Mesendoderm (in vitro differentiated cells): ENCODE results near the gene MGAM2.

Source experiments
- DNase-seq: peaks from one replicate; pipeline ENCODE4 v3.0.0; 2013
- H2AK5ac ChIP-seq: 2 replicates; pipeline ENCODE4 v1.6.1; 2013; ENCODE audit warnings: low read length, inconsistent platforms
- H2BK120ac ChIP-seq: 2 replicates; pipeline ENCODE4 v1.6.1; 2013; ENCODE audit warnings: low read depth, mild to moderate bottlenecking, low read length, moderate library complexity, mixed read lengths
- H2BK15ac ChIP-seq: replicated peaks from 2 replicates; pipeline ENCODE4 v1.6.1; 2013; ENCODE audit warnings: low read depth, mild to moderate bottlenecking, moderate library complexity
- H2BK5ac ChIP-seq: 2 replicates; pipeline ENCODE4 v1.6.1; 2013; ENCODE audit warnings: low read length, inconsistent platforms
- H3K18ac ChIP-seq: 2 replicates; pipeline ENCODE4 v1.6.1; 2013; ENCODE audit warnings: mild to moderate bottlenecking, low read length, mixed read lengths
- H3K23ac ChIP-seq: one replicate; pipeline ENCODE4 v1.6.1; 2013; ENCODE audit warnings: low read length
- H3K27ac ChIP-seq: 2 replicates; pipeline ENCODE4 v1.5.1; 2013; ENCODE audit warnings: low read depth, mild to moderate bottlenecking, inconsistent platforms, low read length, moderate library complexity
- H3K27me3 ChIP-seq: 2 replicates; pipeline ENCODE4 v1.6.1; 2013; ENCODE audit warnings: low read length, control low read depth, mild to moderate bottlenecking, inconsistent platforms; ENCODE audit not compliant: insufficient read depth, poor library complexity
- H3K36me3 ChIP-seq: 2 replicates; pipeline ENCODE4 v1.6.1; 2013; ENCODE audit warnings: low read length, inconsistent platforms; ENCODE audit not compliant: control insufficient read depth, insufficient read depth
- H3K4ac ChIP-seq: one replicate; pipeline ENCODE4 v1.6.1; 2013; ENCODE audit warnings: low read depth, mild to moderate bottlenecking, low read length, moderate library complexity
- H3K4me1 ChIP-seq: 2 replicates; pipeline ENCODE4 v1.6.1; 2013; ENCODE audit warnings: low read depth, low read length, inconsistent platforms; ENCODE audit not compliant: control insufficient read depth
- H3K4me2 ChIP-seq: 2 replicates; pipeline ENCODE4 v1.6.1; 2013; ENCODE audit warnings: low read length
- H3K4me3 ChIP-seq: 2 replicates; pipeline ENCODE4 v1.5.1; 2013; ENCODE audit warnings: mild to moderate bottlenecking, low read length
- H3K56ac ChIP-seq: one replicate; pipeline ENCODE4 v1.6.1; 2013; ENCODE audit warnings: low read length
- H3K79me1 ChIP-seq: 2 replicates; pipeline ENCODE4 v1.6.1; 2013; ENCODE audit warnings: low read length, inconsistent platforms
- H3K79me2 ChIP-seq: 2 replicates; pipeline ENCODE4 v1.6.1; 2013; ENCODE audit warnings: mild to moderate bottlenecking, low read length; ENCODE audit not compliant: control insufficient read depth, insufficient read depth
- H3K9ac ChIP-seq: 2 replicates; pipeline ENCODE4 v1.6.1; 2013; ENCODE audit warnings: low read length, inconsistent platforms
- H4K5ac ChIP-seq: one replicate; pipeline ENCODE4 v1.6.1; 2013; ENCODE audit warnings: low read length
- H4K8ac ChIP-seq: one replicate; pipeline ENCODE4 v1.6.1; 2013; ENCODE audit warnings: low read depth, mild to moderate bottlenecking, control low read depth, low read length, moderate library complexity
- WGBS: extraction: QIAGEN DNeasy Blood & Tissue Kit; methylation state at CpG from one replicate; pipeline ENCODE4 v1.1.7; 2013; ENCODE audit warnings: low lambda C conversion rate, missing lambda C conversion rate; ENCODE audit not compliant: insufficient coverage; ENCODE audit errors: extremely low coverage; 5-methylcytosine and 5-hydroxymethylcytosine counted together

MGAM2 gene

DNA sequence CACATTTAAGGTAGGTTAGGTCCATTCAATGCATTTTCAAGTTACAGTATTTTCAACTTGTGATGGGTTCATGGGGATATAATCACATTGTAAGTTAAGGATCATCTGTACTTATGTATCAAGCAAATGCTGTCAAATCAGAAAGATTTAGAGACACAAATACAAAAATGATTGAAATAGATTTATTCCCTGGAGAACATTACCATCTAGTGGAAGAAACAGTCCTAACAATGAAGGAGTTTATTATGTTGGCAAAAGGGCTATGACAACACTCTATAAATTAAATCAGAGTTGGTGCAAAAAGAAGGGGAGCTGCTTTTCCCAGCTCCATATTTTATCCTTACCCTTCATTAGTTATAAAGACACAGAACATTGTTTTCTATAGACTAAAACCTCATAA is 77.3 kb downstream of the MGAM2 start:
- H4K5ac ChIP-seq = no peak overlapping the region
- H3K36me3 ChIP-seq = no peaks in the 10 kb centered on the region
- no peaks in the 10 kb centered on the region for H3K4me1 ChIP-seq
- peak; percentile 17 for DNase-seq
- no peak overlapping the region for H3K9ac ChIP-seq
- H3K23ac ChIP-seq = no peak overlapping the region
- no peak overlapping the region for H3K4me3 ChIP-seq
- H4K8ac ChIP-seq = no peak overlapping the region
- no peak overlapping the region for H2BK120ac ChIP-seq
- H3K4ac ChIP-seq = no peak overlapping the region
- H3K27ac ChIP-seq = no peak overlapping the region
- no peaks in the 10 kb centered on the region for H3K79me2 ChIP-seq
- H3K79me1 ChIP-seq = no peaks in the 10 kb centered on the region
- H3K27me3 ChIP-seq = no peaks in the 10 kb centered on the region
- no peak overlapping the region for H3K18ac ChIP-seq
- H2AK5ac ChIP-seq = no peak overlapping the region
- no peak overlapping the region for H3K56ac ChIP-seq
- H2BK5ac ChIP-seq = no peak overlapping the region
- no peak overlapping the region for H2BK15ac ChIP-seq
- H3K4me2 ChIP-seq = no peak overlapping the region

DNA sequence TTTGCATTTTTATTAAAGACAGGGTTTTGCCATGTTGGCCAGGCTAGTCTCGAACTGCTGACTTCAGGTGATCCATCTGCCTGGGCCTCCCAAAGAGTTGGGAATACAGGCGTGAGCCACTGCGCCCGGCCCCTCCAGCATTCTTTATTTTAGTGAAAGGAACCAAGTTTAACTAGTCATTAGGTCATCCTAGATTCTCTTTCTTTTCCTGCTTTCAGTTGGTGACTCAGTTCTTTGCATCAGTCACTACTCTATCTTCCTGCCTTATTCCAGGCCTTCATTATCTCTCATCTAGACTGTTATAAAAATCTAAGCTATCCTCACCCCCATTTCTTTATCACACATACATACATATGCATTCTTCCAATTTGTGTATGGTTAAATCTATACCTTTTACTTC is 82.7 kb downstream of the MGAM2 start:
- Histone ChIP-seq H2BK120ac (no peak overlapping the region), H3K27ac (no peak overlapping the region), H2BK5ac (no peak overlapping the region), H3K27me3 (no peaks in the 10 kb centered on the region), H3K4me2 (no peak overlapping the region), H3K18ac (no peak overlapping the region), H4K5ac (no peak overlapping the region), H3K23ac (no peak overlapping the region), H3K4me3 (no peak overlapping the region), H2AK5ac (no peak overlapping the region), H3K9ac (no peak overlapping the region), H3K36me3 (no peaks in the 10 kb centered on the region), H2BK15ac (no peak overlapping the region), H3K56ac (no peak overlapping the region), H3K4me1 (no peaks in the 10 kb centered on the region), H4K8ac (no peak overlapping the region), H3K4ac (no peak overlapping the region), H3K79me2 (no peaks in the 10 kb centered on the region), H3K79me1 (no peaks in the 10 kb centered on the region)
- no CpG with 5 or more reads among the region's 4 CpGs for WGBS
- no peak for DNase-seq

DNA sequence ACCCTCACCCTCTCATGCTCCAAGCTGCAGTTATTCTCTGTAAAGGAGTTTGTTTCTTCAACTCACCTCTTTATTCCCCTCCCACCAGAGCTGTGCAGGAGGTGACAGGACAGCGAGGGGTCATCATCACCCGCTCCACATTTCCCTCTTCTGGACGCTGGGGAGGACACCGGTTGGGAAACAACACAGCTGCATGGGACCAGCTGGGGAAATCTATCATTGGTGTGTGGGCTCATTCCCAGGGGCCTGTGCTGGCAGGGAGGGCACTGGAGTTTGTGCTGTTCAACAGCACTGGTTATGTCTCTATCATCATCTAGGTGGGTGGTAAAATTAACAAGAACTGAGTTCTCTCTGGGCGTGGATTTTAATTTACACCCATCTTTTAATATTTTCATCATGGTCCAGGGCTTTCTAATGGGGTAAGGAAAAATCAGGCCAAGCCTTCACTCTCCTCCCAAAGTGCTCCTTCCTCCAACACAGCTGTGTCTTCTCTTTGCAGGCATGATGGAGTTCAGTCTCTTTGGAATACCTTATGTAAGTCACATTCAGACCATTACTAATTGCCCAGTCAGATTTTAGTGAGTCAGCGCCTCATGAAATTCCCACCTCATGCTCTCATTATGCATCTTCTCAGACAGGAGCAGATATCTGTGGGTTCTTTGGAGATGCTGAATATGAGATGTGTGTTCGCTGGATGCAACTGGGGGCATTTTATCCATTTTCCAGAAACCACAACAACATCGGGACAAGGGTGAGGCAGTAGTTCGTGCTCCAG is 84.7 kb downstream of the MGAM2 start:
- H2BK15ac ChIP-seq = no peak overlapping the region
- DNase-seq = no peak
- H3K4me3 ChIP-seq = no peak overlapping the region

DNA sequence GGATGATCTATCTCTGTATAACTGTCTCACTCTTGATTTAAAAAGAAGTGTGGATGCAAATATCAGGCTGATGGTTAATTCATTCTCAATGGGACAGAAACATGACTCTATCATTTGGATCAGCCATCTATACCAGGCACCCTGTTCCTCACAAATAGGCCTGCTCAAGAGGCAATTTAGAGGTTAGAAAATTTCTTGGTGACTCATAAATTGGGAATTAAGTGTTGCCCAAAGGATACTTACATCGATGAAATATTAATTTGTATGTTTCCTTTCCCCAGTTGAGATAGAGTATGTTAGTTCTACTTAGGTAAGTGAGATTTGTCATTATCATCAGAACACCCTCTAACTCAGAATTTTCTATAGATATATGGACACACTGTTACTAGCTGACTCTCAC is 88.7 kb downstream of the MGAM2 start:
- Histone ChIP-seq H2AK5ac (no peak overlapping the region), H3K9ac (no peak overlapping the region), H4K8ac (no peak overlapping the region), H3K36me3 (no peaks in the 10 kb centered on the region), H3K4ac (no peak overlapping the region), H3K4me3 (no peak overlapping the region), H3K4me2 (no peak overlapping the region), H2BK15ac (no peak overlapping the region), H3K27me3 (no peaks in the 10 kb centered on the region), H3K18ac (no peak overlapping the region), H3K79me1 (no peaks in the 10 kb centered on the region), H3K79me2 (no peaks in the 10 kb centered on the region), H3K23ac (no peak overlapping the region), H2BK5ac (no peak overlapping the region), H3K56ac (no peak overlapping the region), H3K27ac (no peak overlapping the region), H4K5ac (no peak overlapping the region), H3K4me1 (no peaks in the 10 kb centered on the region), H2BK120ac (no peak overlapping the region)
- no CpG with 5 or more reads among the region's 1 CpG for WGBS
- no peak for DNase-seq

More for the DNA sequence above, 84.7 kb downstream of the MGAM2 start:
- H3K4me1 ChIP-seq = no peaks in the 10 kb centered on the region
- H3K36me3 ChIP-seq = no peaks in the 10 kb centered on the region
- H2BK5ac ChIP-seq = no peak overlapping the region
- no peaks in the 10 kb centered on the region for H3K79me2 ChIP-seq
- H4K8ac ChIP-seq = no peak overlapping the region
- H3K79me1 ChIP-seq = no peaks in the 10 kb centered on the region
- WGBS = no CpG with 5 or more reads among the region's 9 CpGs
- no peak overlapping the region for H2BK120ac ChIP-seq
- no peak overlapping the region for H3K4ac ChIP-seq
- no peak overlapping the region for H3K56ac ChIP-seq
- H3K18ac ChIP-seq = no peak overlapping the region
- no peak overlapping the region for H3K4me2 ChIP-seq
- H4K5ac ChIP-seq = no peak overlapping the region
- H3K9ac ChIP-seq = no peak overlapping the region
- H2AK5ac ChIP-seq = no peak overlapping the region
- H3K27ac ChIP-seq = no peak overlapping the region
- H3K27me3 ChIP-seq = no peaks in the 10 kb centered on the region
- H3K23ac ChIP-seq = no peak overlapping the region

DNA sequence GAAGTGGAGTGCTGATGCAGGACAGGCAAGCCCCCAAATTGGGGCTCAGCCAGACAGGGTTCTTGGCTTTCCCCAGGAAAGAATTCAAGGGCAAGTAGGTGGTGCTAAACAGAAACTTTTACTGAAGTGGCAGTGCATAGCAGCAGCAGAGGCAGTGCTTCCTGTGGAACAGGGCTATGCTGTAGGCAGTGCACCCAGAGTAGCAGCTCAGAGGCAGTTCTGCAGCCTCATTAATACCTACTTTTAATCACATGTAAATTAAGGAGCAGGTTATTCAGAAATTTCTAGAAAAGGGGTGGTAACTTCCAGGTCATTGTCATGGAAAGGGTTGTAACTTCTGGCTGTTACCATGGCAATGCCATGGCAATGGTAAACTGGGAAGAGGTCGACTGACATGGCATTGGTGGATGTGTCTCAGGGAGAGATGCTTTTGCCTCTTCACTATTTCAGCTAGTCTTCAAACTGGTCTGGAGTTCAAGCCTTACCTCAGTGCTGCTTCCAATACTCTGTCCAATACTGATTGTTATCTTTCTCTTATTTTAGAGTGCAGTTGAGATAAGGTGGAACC is 117.1 kb downstream of the MGAM2 start:
- no peak overlapping the region for H3K4ac ChIP-seq
- H3K4me2 ChIP-seq = no peak overlapping the region
- no peaks in the 10 kb centered on the region for H3K4me1 ChIP-seq
- H3K79me1 ChIP-seq = no peaks in the 10 kb centered on the region
- no peaks in the 10 kb centered on the region for H3K79me2 ChIP-seq
- DNase-seq = peak; percentile 59
- no peak overlapping the region for H3K4me3 ChIP-seq
- no peak overlapping the region for H2BK5ac ChIP-seq
- H3K27ac ChIP-seq = no peak overlapping the region
- no peak overlapping the region for H2BK120ac ChIP-seq
- no peak overlapping the region for H3K23ac ChIP-seq
- no peak overlapping the region for H4K5ac ChIP-seq
- H4K8ac ChIP-seq = no peak overlapping the region
- no peak overlapping the region for H3K56ac ChIP-seq
- H3K18ac ChIP-seq = no peak overlapping the region
- H3K9ac ChIP-seq = no peak overlapping the region
- no CpG with 5 or more reads among the region's 1 CpG for WGBS
- no peak overlapping the region for H2BK15ac ChIP-seq
- no peak overlapping the region for H2AK5ac ChIP-seq
- no peaks in the 10 kb centered on the region for H3K36me3 ChIP-seq
- H3K27me3 ChIP-seq = no peaks in the 10 kb centered on the region

DNA sequence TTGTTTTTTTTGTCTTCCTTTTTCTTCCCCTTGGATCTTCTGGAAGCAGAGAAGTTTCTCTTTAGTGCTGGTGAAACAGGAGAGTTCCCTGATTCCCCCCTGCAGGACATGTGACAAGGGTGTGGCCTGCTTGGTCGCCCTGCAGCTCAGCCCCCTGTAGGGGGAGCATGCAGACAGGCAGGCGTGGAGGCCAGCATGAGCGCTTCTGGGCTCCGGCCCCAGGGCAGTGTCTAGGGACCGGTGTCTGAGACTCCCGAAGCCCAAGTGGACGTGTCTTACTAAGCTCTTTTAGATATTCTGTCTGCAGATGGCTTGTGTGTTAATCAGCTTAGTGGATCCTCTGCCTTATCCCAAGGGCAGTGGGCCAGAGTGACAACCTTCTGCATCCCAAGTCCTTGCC is 120.2 kb downstream of the MGAM2 start:
- H2AK5ac ChIP-seq = no peak overlapping the region
- no peaks in the 10 kb centered on the region for H3K4me1 ChIP-seq
- peak; percentile 86 for DNase-seq

More for the DNA sequence above, 120.2 kb downstream of the MGAM2 start:
- no peak overlapping the region for H2BK15ac ChIP-seq
- no peaks in the 10 kb centered on the region for H3K36me3 ChIP-seq
- no peak overlapping the region for H4K5ac ChIP-seq
- H3K4me2 ChIP-seq = no peak overlapping the region
- H3K4me3 ChIP-seq = no peak overlapping the region
- H3K9ac ChIP-seq = no peak overlapping the region
- H3K79me2 ChIP-seq = no peaks in the 10 kb centered on the region
- no CpG with 5 or more reads among the region's 7 CpGs for WGBS
- no peak overlapping the region for H3K56ac ChIP-seq
- no peak overlapping the region for H3K18ac ChIP-seq
- no peaks in the 10 kb centered on the region for H3K79me1 ChIP-seq
- no peak overlapping the region for H2BK120ac ChIP-seq
- no peak overlapping the region for H3K4ac ChIP-seq
- no peak overlapping the region for H3K23ac ChIP-seq
- H4K8ac ChIP-seq = no peak overlapping the region
- H2BK5ac ChIP-seq = no peak overlapping the region
- no peaks in the 10 kb centered on the region for H3K27me3 ChIP-seq
- no peak overlapping the region for H3K27ac ChIP-seq
